Activated naive CD8-positive, alpha-beta T cell treated with anti-CD3 and anti-CD28 coated beads, Interleukin-2, amount 50 U/mL, for 24 hours (primary cell): ENCODE data around the gene CEP68.
"Not testable (repeated sequence)": the region's sequence is repeated elsewhere in the genome, so short reads cannot be mapped to it uniquely, and the experiment has no call there.

Source experiments
- ATAC-seq: fragments of 150-1000 bp; cut with Tn5 transposase; one replicate; pipeline ENCODE4 v1.10.0; 2021
- DNase-seq: peaks from one replicate; pipeline ENCODE4 v3.0.0; 2021
- H3K27ac Mint-ChIP-seq: one replicate; pipeline ENCODE4 v1.8.0; 2021; ENCODE audit warnings: mild to moderate bottlenecking, mixed read lengths
- H3K27me3 Mint-ChIP-seq: one replicate; pipeline ENCODE4 v1.8.0; 2021; ENCODE audit warnings: mixed read lengths
- H3K36me3 Mint-ChIP-seq: one replicate; pipeline ENCODE4 v1.8.0; 2021; ENCODE audit warnings: low read depth, mixed read lengths
- H3K4me1 Mint-ChIP-seq: one replicate; pipeline ENCODE4 v1.8.0; 2021; ENCODE audit warnings: mixed read lengths
- H3K4me3 Mint-ChIP-seq: one replicate; pipeline ENCODE4 v1.8.0; 2021; ENCODE audit warnings: mild to moderate bottlenecking, moderate library complexity, mixed read lengths
- H3K9me3 Mint-ChIP-seq: one replicate; pipeline ENCODE4 v1.8.0; 2021; ENCODE audit warnings: mixed read lengths

The CEP68 gene

GRCh38 chr2:65025453-65026123 is 30.6 kb upstream of the CEP68 start:
- DNase-seq (no peak), ATAC-seq (peak; percentile 81)
- Mint-ChIP-seq H3K27me3 (no peaks in the 10 kb centered on the region), H3K27ac (peak overlapping the region; percentile 55), H3K4me3 (no peak overlapping the region), H3K4me1 (peaks cover 12% of the 10 kb centered on the region), H3K36me3 (peaks cover 3% of the 10 kb centered on the region), H3K9me3 (no peaks in the 10 kb centered on the region)

GRCh38 chr2:65026154-65026553 is 30.1 kb upstream of the CEP68 start:
- peaks cover 3% of the 10 kb centered on the region for H3K36me3 Mint-ChIP-seq
- peaks cover 17% of the 10 kb centered on the region for H3K4me1 Mint-ChIP-seq
- no peak overlapping the region for H3K4me3 Mint-ChIP-seq
- H3K27ac Mint-ChIP-seq, result peak overlapping the region; percentile 55
- DNase-seq (no peak), ATAC-seq (no peak)
- H3K27me3 Mint-ChIP-seq, result no peaks in the 10 kb centered on the region
- H3K9me3 Mint-ChIP-seq, result no peaks in the 10 kb centered on the region

- H3K4me3 Mint-ChIP-seq, result no peak overlapping the region
- H3K27me3 Mint-ChIP-seq, result no peaks in the 10 kb centered on the region
- no peak overlapping the region for H3K27ac Mint-ChIP-seq
- H3K4me1 Mint-ChIP-seq, result peaks cover 25% of the 10 kb centered on the region
- H3K36me3 Mint-ChIP-seq, result peaks cover 3% of the 10 kb centered on the region
- DNase-seq (no peak), ATAC-seq (no peak)
- no peaks in the 10 kb centered on the region for H3K9me3 Mint-ChIP-seq
Observed at GRCh38 chr2:65026704-65027464, 29.3 kb upstream of the CEP68 start.

GRCh38 chr2:65027616-65028244 is 28.5 kb upstream of the CEP68 start:
- peaks cover under 1% of the 10 kb centered on the region for H3K36me3 Mint-ChIP-seq
- ATAC-seq (no peak), DNase-seq (no peak)
- no peak overlapping the region for H3K4me3 Mint-ChIP-seq
- H3K27me3 Mint-ChIP-seq, result no peaks in the 10 kb centered on the region
- H3K27ac Mint-ChIP-seq, result peak overlapping the region; percentile 20
- H3K4me1 Mint-ChIP-seq, result peaks cover 33% of the 10 kb centered on the region
- no peaks in the 10 kb centered on the region for H3K9me3 Mint-ChIP-seq

GRCh38 chr2:65030476-65031332 is 25.5 kb upstream of the CEP68 start:
- Mint-ChIP-seq H3K4me3 (no peak overlapping the region), H3K36me3 (no peaks in the 10 kb centered on the region), H3K27ac (no peak overlapping the region), H3K4me1 (peaks cover 30% of the 10 kb centered on the region), H3K27me3 (no peaks in the 10 kb centered on the region), H3K9me3 (no peaks in the 10 kb centered on the region)
- ATAC-seq (no peak), DNase-seq (no peak)

GRCh38 chr2:65031341-65032018 is 24.7 kb upstream of the CEP68 start:
- H3K9me3 Mint-ChIP-seq, result no peaks in the 10 kb centered on the region
- ATAC-seq, result peak; percentile 56
- H3K4me3 Mint-ChIP-seq, result peak overlapping the region; percentile 30
- peak overlapping the region; percentile 40 for H3K27ac Mint-ChIP-seq
- H3K36me3 Mint-ChIP-seq, result no peaks in the 10 kb centered on the region
- peaks cover 23% of the 10 kb centered on the region for H3K4me1 Mint-ChIP-seq
- no peaks in the 10 kb centered on the region for H3K27me3 Mint-ChIP-seq
- DNase-seq, result no peak

GRCh38 chr2:65032019-65032975 is 23.9 kb upstream of the CEP68 start:
- Mint-ChIP-seq H3K36me3 (no peaks in the 10 kb centered on the region), H3K9me3 (no peaks in the 10 kb centered on the region), H3K27ac (peak overlapping the region; percentile 40), H3K27me3 (no peaks in the 10 kb centered on the region), H3K4me3 (peak overlapping the region; percentile 30), H3K4me1 (peaks cover 23% of the 10 kb centered on the region)
- peak; percentile 7 for ATAC-seq
- no peak for DNase-seq

- peaks cover 23% of the 10 kb centered on the region for H3K4me1 Mint-ChIP-seq
- H3K27me3 Mint-ChIP-seq, result no peaks in the 10 kb centered on the region
- DNase-seq (peak; percentile 13), ATAC-seq (no peak)
- H3K27ac Mint-ChIP-seq, result no peak overlapping the region
- no peaks in the 10 kb centered on the region for H3K9me3 Mint-ChIP-seq
- no peaks in the 10 kb centered on the region for H3K36me3 Mint-ChIP-seq
- H3K4me3 Mint-ChIP-seq, result no peak overlapping the region
Observed at GRCh38 chr2:65033178-65033577, 23.0 kb upstream of the CEP68 start.

GRCh38 chr2:65033667-65034066 is 22.5 kb upstream of the CEP68 start:
- not testable (repeated sequence) for H3K4me3 Mint-ChIP-seq, DNase-seq, H3K9me3 Mint-ChIP-seq, ATAC-seq, H3K27ac Mint-ChIP-seq, H3K36me3 Mint-ChIP-seq, H3K27me3 Mint-ChIP-seq
- peaks cover 23% of the 10 kb centered on the region for H3K4me1 Mint-ChIP-seq

- Mint-ChIP-seq H3K27me3 (no peaks in the 10 kb centered on the region), H3K4me1 (peaks cover 26% of the 10 kb centered on the region), H3K36me3 (no peaks in the 10 kb centered on the region), H3K27ac (no peak overlapping the region), H3K4me3 (no peak overlapping the region), H3K9me3 (no peaks in the 10 kb centered on the region)
- DNase-seq (no peak), ATAC-seq (no peak)
Observed at GRCh38 chr2:65035351-65035943, 20.8 kb upstream of the CEP68 start.

- ATAC-seq (no peak), DNase-seq (no peak)
- Mint-ChIP-seq H3K4me1 (peaks cover 12% of the 10 kb centered on the region), H3K9me3 (no peaks in the 10 kb centered on the region), H3K36me3 (no peaks in the 10 kb centered on the region), H3K4me3 (no peak overlapping the region), H3K27ac (no peak overlapping the region), H3K27me3 (no peaks in the 10 kb centered on the region)
Observed at GRCh38 chr2:65037178-65037577, 19.0 kb upstream of the CEP68 start.

- no peak overlapping the region for H3K4me3 Mint-ChIP-seq
- no peak overlapping the region for H3K27ac Mint-ChIP-seq
- H3K27me3 Mint-ChIP-seq, result no peaks in the 10 kb centered on the region
- peaks cover 7% of the 10 kb centered on the region for H3K36me3 Mint-ChIP-seq
- ATAC-seq, result no peak
- peaks cover 9% of the 10 kb centered on the region for H3K4me1 Mint-ChIP-seq
- no peak for DNase-seq
- H3K9me3 Mint-ChIP-seq, result peaks cover 8% of the 10 kb centered on the region
Observed at GRCh38 chr2:65039640-65040039, 16.6 kb upstream of the CEP68 start.
